Bronchial epithelial cell (primary cell): ENCODE results near the gene MRM1. TPM values are rescaled to one million over a fixed set of nuclear protein-coding genes. Genes with fewer than 3 reads are reported as not detected.

ENCODE experiments used
- DNase-seq: peaks from one replicate; pipeline ENCODE4 v3.0.0-alpha.2; 2010; ENCODE audit warnings: low read depth
- FAIRE-seq: peaks from 2 replicates; lab custom pipeline; 2011; peaks lifted over from hg19 to GRCh38; lab: Jason Lieb, UNC
- H3K27me3 ChIP-seq: 2 replicates; pipeline ENCODE4 v1.5.1; 2011; ENCODE audit warnings: low read length; ENCODE audit not compliant: control insufficient read depth, insufficient read depth
- H3K36me3 ChIP-seq: 2 replicates; pipeline ENCODE4 v1.5.1; 2011; ENCODE audit warnings: low read length; ENCODE audit not compliant: control insufficient read depth, insufficient read depth
- H3K4me3 ChIP-seq: 2 replicates; pipeline ENCODE4 v1.5.1; 2011; ENCODE audit warnings: mild to moderate bottlenecking, low read depth, low read length, control low read depth
- total RNA-seq: library from RNA; depleted of rRNA; stranded (reverse); fragments of >200 nt; gene quantifications from 2 replicates; pipeline ENCODE4 v1.2.1, GENCODE V29; 2014
- TF ChIP-seq, protein P1 (sequence below): IDR thresholded peaks from 2 replicates; pipeline ENCODE4 v1.5.1; 2011; ENCODE audit warnings: mild to moderate bottlenecking, moderate library complexity, low read length, control low read depth, inconsistent platforms; ENCODE audit not compliant: insufficient read depth, severe bottlenecking

Gene MRM1
- total RNA-seq, 1 donor from 2014 or later, result 6.1 TPM

DNA sequence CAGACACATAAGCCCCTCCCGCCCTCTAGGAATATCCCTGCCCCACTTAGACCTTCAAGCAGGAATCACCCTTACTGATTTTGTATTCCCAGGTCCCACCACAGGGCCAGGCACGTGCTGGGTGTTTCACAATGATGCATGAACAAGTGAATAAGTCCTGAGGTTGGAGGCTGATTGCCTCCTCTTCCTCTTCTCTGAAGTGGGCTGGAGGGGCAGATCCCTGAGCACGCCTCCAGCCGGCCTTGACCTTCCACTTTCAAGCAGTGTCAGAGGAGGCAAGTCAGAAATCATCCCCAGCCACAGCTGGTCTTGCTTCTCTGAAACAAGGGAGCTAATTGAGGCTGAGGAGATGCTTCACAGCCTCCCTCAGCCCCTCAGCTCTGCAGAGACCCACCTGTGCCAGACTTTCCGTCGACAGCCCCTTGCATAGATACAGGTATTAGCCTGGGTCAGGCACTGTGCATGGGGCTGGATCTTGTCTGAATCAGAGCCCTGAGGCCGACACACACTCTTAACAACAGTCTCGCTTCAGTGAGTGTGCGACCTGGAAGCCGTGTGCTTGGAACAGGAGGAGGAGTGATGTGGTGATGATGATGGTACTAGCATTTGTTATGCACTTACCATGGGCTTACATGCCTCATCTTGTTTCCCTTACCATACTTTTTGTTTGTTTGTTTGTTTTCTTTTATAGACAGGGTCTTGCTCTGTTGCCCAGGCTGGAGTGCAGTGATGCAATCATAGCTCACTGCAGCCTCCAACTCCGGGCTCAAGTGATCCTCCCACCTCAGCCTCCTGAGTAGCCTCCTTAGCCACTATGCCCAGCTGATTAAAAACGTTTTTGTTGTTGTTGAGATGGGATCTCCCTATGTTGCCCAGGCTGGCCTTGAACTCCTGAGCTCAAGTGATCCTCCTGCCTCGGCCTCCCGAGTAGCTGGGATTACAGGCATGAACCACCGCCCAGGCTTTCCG lies 15.0 kb downstream of the MRM1 start:
- no peak overlapping the region for H3K4me3 ChIP-seq
- no peaks in the 10 kb centered on the region for H3K36me3 ChIP-seq
- no peaks in the 10 kb centered on the region for H3K27me3 ChIP-seq
- peak; percentile 4 for DNase-seq
- no peak for FAIRE-seq
- TF ChIP-seq, protein P1, sequence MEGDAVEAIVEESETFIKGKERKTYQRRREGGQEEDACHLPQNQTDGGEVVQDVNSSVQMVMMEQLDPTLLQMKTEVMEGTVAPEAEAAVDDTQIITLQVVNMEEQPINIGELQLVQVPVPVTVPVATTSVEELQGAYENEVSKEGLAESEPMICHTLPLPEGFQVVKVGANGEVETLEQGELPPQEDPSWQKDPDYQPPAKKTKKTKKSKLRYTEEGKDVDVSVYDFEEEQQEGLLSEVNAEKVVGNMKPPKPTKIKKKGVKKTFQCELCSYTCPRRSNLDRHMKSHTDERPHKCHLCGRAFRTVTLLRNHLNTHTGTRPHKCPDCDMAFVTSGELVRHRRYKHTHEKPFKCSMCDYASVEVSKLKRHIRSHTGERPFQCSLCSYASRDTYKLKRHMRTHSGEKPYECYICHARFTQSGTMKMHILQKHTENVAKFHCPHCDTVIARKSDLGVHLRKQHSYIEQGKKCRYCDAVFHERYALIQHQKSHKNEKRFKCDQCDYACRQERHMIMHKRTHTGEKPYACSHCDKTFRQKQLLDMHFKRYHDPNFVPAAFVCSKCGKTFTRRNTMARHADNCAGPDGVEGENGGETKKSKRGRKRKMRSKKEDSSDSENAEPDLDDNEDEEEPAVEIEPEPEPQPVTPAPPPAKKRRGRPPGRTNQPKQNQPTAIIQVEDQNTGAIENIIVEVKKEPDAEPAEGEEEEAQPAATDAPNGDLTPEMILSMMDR, result no peak

DNA sequence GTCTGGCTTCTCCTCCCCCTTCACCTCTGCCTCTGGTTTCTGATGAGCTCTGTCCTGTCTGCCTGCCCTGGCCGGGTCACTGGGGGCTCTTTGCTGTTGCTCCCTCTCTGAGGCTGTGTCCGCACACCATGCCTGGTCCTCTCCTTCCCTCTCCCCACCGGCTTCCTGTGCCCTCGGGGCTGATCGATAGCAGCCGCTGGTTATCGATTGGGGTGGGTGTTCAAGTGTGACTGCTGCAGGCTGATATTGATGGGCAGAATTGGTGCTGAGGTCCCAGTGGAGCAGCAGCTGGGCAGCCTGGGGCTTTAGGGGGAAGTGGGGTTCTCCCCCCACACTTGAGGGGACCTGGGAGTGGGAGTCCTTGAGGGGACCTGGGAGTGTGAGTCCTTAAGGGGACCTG lies 16.4 kb downstream of the MRM1 start:
- no peaks in the 10 kb centered on the region for H3K36me3 ChIP-seq
- TF ChIP-seq, protein P1, result no peak
- no peaks in the 10 kb centered on the region for H3K27me3 ChIP-seq
- no peak for DNase-seq
- FAIRE-seq, result no peak
- H3K4me3 ChIP-seq, result no peak overlapping the region

DNA sequence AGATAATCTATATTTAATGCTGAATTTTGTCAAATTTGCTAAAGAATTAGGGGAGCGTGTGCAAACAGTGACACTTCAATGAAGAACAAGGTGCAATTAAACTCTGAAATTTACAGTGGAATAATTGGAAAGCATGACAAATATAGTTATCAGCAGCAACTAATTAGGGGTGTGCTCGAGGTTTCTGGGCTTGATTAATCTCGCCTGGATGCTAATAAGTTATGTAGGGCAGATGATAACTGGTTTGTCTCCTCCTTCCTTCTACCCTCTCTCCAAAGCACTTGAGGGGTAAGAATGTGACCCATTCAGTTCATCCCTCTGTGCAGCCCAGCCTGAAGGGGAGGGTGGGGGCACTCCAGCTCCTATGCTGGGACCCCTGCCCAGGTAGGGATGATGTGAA lies 21.9 kb downstream of the MRM1 start:
- no peak for FAIRE-seq
- H3K36me3 ChIP-seq, result no peaks in the 10 kb centered on the region
- no peak overlapping the region for H3K4me3 ChIP-seq
- TF ChIP-seq, protein P1, result no peak
- peaks cover 2% of the 10 kb centered on the region for H3K27me3 ChIP-seq
- no peak for DNase-seq

DNA sequence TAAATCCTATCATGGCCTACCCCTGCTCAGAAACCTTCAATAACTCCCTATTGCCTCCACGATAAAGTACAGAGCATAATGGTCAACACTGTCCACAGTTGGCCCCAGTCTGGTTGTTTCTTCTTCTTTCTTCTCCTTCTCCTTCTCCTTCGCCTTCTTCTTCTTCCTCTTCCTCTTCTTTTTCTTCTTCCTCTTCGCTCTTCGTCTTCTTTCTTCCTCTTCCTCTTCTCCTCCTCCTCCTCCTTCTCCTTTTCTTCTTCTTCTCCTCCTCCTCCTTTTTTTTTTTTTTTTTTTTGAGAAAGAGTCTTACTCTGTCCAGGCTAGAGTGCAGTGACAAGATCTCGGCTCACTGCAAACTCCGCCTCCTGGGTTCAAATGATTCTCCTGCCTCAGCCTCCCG lies 23.8 kb downstream of the MRM1 start:
- TF ChIP-seq, protein P1, result no peak
- Histone ChIP-seq H3K27me3 (peaks cover 4% of the 10 kb centered on the region), H3K36me3 (no peaks in the 10 kb centered on the region), H3K4me3 (no peak overlapping the region)
- no peak for DNase-seq
- FAIRE-seq, result no peak

DNA sequence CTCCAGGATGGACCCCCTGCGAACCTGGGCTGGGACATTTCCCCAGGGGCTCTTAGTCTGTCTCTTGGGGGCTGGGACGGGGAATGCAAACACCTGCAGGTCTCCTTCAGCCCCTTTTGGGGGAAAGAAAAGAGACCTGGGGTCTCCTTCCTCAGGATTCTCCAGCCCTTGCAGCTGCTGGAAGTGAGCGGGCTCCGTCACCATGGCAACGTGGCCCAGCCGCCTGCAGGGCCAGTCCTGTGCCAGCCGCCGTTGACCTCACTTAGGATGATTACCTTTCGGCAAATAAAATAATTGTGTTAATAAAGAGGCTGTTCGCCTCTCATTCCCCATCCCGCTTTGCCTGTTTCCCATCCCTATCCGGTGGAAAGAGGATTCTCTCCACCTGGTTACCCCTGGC lies 25.7 kb downstream of the MRM1 start:
- H3K36me3 ChIP-seq, result no peaks in the 10 kb centered on the region
- no peak overlapping the region for H3K4me3 ChIP-seq
- FAIRE-seq (no peak), DNase-seq (no peak)
- TF ChIP-seq, protein P1, result no peak
- H3K27me3 ChIP-seq, result peaks cover 9% of the 10 kb centered on the region
